HG03571 (cell line): ENCODE measurements around the gene ARID5B.
"Not testable (repeated sequence)": the region's sequence is repeated elsewhere in the genome, so short reads cannot be mapped to it uniquely, and the experiment has no call there.

Experiments used
- ATAC-seq: cut with Tn5 transposase; IDR thresholded peaks from one replicate; pipeline ENCODE4 v1.9.1; 2021; ENCODE audit not compliant: unreplicated experiment

ARID5B gene, protein sequence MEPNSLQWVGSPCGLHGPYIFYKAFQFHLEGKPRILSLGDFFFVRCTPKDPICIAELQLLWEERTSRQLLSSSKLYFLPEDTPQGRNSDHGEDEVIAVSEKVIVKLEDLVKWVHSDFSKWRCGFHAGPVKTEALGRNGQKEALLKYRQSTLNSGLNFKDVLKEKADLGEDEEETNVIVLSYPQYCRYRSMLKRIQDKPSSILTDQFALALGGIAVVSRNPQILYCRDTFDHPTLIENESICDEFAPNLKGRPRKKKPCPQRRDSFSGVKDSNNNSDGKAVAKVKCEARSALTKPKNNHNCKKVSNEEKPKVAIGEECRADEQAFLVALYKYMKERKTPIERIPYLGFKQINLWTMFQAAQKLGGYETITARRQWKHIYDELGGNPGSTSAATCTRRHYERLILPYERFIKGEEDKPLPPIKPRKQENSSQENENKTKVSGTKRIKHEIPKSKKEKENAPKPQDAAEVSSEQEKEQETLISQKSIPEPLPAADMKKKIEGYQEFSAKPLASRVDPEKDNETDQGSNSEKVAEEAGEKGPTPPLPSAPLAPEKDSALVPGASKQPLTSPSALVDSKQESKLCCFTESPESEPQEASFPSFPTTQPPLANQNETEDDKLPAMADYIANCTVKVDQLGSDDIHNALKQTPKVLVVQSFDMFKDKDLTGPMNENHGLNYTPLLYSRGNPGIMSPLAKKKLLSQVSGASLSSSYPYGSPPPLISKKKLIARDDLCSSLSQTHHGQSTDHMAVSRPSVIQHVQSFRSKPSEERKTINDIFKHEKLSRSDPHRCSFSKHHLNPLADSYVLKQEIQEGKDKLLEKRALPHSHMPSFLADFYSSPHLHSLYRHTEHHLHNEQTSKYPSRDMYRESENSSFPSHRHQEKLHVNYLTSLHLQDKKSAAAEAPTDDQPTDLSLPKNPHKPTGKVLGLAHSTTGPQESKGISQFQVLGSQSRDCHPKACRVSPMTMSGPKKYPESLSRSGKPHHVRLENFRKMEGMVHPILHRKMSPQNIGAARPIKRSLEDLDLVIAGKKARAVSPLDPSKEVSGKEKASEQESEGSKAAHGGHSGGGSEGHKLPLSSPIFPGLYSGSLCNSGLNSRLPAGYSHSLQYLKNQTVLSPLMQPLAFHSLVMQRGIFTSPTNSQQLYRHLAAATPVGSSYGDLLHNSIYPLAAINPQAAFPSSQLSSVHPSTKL

DNA sequence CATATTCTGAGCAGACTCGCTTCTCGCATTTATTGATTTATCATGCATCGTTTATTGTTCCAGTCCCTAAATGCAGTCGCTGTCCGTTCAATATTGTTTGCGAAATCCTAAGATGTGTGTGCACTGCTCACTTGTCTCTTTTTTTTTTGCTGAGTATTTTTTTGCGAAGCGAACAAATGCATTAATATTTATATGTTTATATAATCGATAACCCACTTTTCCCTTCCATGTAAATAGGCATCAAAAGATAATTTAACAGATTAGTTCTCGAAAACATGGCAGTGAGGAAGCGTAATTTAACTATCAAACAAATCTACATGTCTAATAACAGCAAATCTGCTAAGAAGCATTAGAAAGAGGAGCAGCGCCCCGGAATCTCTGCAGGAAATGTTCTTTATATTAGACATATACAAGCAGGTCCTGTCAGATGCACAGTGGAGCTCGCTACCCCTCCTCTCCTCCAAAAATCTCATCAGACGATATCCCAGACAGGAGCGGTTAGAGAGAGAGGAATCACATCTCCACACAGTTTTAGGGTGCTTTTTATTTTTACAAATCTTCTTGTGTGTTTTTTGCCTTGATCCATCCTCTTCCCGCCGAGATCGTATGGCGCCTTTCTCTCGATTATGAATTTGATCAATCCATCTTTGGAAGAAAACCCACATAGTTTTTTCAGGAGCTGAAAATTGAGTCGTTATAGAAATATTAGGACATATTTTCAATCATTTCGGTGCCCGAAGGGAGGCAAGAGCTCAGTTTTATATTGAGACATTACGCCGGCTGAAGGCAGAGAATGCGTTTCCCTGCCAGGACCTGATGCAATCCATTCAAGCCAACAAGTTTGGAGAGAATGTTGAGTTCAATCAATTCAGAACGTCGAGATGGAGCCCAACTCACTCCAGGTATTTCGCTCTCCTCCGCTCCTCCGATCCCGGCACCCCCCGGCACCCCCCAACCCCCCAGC lies at the start of gene ARID5B:
Gene ARID5B (plus strand): TSS at position 871 of the 964 bp plus-strand sequence. CDS start 11 bp downstream, at position 882.
- no peak for ATAC-seq

DNA sequence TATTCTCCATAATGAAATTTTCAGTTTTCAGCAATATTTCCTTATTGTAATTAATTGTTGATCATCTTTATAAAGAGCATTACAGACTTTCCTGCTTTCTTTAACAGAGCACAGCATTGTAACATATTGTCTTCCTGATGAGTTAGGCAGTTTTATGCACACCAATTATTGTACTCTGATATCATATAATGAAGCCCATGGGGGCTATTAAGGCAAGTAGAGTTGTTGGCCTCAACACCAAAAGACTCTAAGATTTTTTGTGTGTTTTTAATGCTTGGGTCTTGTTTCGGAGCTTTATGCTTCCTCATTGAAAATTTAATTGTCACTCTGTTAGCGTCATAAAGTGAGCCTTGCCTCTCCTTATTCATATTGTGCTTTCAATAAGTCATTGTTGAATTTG lies 49.2 kb upstream of the ARID5B start:
- no peak for ATAC-seq

GRCh38 chr10:61855771-61856170 lies 45.7 kb upstream of the ARID5B start:
- no peak for ATAC-seq

- ATAC-seq = no peak
Measured at GRCh38 chr10:61857746-61858145, 43.8 kb upstream of the ARID5B start.

GRCh38 chr10:61859786-61860185 lies 41.7 kb upstream of the ARID5B start:
- no peak for ATAC-seq

DNA sequence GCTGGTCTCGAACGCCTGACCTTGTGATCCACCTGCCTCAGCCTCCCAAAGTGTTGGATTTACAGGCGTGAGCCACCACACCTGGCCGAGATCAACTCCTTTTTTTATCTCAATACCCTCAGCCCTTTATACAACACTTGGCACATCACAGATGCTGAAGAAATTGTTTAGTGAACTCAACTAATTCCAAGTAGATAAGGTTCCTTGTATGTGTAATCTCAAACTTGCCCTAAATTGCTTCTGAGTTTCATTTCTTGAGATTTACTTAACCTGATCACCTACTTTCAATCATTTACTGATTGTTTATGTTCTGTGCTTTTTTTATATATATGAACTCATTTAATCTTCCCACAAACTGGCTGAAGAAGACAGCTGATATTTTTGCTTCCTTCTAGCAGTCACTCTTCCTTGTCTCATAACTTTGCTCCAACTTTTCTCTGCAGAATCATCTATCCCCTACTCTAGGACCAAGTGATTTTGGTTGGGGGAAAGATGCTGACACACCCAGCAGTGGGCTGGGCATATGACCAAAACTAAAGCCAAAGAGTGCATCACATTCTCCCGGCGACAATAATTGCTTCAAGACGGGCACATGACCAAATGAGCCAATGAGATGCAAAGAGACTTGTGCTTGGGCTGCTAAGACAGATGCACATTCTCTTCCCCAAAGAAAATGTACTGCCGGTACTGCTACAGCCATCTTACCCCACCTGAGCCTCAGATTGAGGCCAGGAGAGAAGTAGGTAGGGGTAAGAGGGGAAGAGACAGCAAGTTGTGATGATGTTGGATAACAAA lies 40.3 kb upstream of the ARID5B start:
- ATAC-seq = no peak

- ATAC-seq = no peak
Measured at GRCh38 chr10:61863981-61864380, 37.5 kb upstream of the ARID5B start.

- no peak for ATAC-seq
Measured at GRCh38 chr10:61866700-61867368, 34.7 kb upstream of the ARID5B start.

DNA sequence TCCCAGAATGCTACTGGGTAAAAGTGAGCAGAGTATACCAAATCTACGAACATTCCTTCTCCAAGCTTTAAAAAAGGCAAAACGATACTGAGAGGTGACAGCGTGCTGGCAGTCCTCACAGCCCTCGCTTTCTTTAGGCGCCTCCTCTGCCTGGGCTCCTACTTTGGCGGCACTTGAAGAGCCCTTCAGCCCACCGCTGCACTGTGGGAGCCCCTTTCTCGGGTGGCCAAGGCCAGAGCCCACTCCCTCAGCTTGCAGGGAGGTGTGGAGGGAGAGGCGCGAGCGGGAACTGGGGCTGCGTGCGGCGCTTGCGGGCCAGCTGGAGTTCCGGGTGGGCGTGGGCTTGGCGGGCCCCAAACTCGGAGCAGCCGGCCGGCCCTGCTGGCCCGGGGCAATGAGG lies 34.1 kb upstream of the ARID5B start:
- not testable (repeated sequence) for ATAC-seq

DNA sequence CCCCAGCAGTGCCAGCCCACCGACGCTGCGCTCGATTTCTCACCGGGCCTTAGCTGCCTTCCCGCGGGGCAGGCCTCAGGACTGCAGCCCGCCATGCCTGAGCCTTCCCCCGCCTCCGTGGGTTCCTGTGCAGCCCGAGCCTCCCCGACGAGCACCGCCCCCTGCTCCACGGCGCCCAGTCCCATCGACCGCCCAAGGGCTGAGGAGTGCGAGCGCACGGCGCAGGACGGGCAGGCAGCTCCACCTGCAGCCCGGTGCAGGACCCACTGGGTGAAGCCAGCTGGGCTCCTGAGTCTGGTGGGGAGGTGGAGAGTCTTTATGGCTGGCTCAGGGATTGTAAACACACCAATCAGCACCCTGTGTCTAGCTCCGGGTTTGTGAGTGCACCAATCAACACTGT lies 33.7 kb upstream of the ARID5B start:
- ATAC-seq = not testable (repeated sequence)

DNA sequence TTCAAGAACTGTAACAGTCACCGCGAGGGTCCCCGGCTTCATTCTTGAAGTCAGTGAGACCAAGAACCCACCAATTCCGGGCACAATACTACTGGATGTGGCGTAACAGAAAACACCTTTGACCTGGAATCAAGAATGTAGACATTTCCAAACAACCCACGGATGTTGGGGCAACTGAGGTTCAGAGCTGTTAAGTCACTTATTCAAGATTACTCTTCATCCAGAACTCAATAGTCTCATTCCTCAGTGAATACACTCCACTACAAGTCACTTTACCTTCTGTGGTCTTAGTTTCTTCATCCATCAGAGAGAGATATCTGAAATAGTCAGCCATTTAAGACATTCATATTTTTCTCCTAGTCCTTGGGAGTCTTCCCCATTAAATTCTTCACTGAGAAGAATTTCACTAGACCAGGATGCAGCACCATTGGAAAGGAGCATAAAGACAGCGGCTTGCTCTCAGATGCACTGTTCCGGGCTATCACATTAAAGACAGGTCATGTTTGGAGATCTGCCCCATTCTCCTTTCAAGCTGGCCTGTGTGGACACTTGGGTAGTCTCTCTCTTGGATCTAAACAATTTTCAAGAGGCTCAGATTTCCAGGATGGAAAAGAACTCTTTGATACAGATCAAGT lies 32.3 kb upstream of the ARID5B start:
- no peak for ATAC-seq

GRCh38 chr10:61869774-61870525 lies 31.5 kb upstream of the ARID5B start:
- no peak for ATAC-seq

DNA sequence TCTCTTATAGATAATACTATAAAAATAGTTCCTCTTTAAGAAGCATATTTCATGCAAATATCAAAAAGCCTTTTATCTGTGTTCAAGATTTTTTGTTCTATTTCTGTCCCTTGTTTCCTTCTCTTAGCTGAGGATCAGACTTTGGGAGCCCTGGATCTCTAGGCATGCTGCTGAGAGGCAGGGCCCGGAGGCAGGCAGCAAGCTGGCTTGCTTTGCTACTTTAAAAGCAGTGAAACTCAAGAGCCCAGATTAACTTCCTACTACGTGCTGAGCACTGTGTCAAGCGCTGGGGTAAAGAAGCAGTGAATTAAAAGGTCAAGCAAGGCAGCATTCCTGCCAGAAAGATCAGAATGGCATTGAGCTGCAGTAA lies 31.0 kb upstream of the ARID5B start:
- no peak for ATAC-seq

DNA sequence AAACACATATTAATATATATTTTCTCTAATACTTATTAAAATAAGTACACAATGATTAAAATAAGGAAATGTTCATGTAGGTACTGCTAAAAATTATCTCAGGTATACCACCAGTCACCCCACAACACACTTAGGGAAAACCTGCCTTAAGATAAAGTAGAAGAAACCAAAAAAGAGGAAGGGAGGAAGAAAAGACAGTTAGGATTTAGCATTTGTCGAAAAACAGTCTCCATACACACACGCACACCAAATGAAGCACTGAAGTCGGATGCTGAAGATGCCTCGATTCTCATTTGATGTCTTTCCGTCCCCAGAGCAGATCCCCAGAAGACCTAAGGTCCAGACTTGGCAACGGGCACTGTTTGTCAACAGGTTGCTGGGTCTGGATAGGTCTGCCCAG lies 30.0 kb upstream of the ARID5B start:
- no peak for ATAC-seq

DNA sequence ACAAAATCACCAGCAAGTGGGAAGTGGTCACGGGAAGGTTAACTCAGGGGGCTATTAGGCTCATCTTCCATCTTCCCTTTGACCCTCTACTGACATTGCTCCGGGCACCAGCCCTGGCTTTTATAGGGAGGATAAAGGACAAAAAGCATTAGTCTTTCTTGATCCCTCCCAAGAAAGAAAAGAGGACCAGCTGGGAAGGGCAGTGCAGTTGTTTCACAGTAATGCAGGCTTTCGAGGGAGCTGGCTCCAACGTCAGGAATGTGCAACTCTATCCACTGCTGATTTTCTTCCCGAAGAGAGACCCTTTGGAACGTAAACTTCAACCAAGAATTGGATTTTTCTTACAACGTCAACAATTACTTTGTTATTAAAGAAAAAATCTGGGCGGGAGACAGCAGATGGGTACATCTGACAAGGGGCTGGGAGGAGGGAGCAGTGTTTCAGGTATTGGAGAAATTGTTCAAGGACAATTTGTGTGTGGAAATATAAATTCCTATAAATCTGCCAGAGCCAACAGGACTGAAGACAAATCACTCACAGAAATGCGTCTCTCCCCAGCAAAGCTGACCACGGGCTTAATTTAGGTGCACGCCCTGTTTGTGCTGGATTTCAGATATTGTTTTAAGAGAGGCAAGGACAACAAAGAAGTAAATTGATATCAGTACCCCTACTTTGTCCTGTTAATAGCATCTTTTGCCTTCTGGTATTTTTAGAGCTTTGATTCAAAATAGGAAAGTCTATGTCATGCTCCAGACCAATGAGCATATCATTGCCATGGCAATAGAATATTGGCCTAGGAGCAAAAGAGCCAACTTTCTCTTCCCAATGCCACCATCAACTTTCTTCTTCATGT lies 23.4 kb upstream of the ARID5B start:
- no peak for ATAC-seq

DNA sequence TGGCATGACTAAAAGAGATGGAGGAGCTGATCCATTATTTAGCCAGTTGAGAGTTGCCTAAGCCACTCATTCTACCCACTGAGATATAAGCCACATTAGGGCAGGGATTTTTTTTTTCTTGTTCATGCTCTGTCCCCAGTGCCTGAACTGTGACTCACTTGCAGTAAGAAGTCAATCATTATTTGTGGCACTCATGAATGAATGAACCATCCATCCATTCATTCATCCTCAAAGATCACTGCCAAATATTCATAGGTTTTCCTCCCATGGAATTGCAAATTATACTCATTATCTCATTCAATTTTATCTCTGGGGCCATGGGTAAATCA lies 22.8 kb upstream of the ARID5B start:
- ATAC-seq = no peak
